Measurements from ENCODE around the gene CCDC28A.
"Not testable (repeated sequence)": the region's sequence is repeated elsewhere in the genome, so short reads cannot be mapped to it uniquely, and the experiment has no call there.

Gene CCDC28A

GRCh38 chr6:138773177-138774091 is at the start of gene CCDC28A:
TSS of gene CCDC28A (plus strand) at chr6:138773769. CDS start at chr6:138776121, 2,352 bp downstream.
- DNase-seq (ENCODE audit: low spot score), result peak; percentile 68

GRCh38 chr6:138724015-138724414 is 49.6 kb upstream of the CCDC28A start:
- DNase-seq (ENCODE audit: low spot score), result peak; percentile 51

- DNase-seq (ENCODE audit: low spot score), result peak; percentile 19
Observed at GRCh38 chr6:138726066-138726756, 47.4 kb upstream of the CCDC28A start.

- no peak for DNase-seq (ENCODE audit: low spot score)
Observed at GRCh38 chr6:138726757-138727097, 46.8 kb upstream of the CCDC28A start.

- DNase-seq (ENCODE audit: low spot score), result no peak
Observed at GRCh38 chr6:138727182-138727581, 46.4 kb upstream of the CCDC28A start.

- no peak for DNase-seq (ENCODE audit: low spot score)
Observed at GRCh38 chr6:138728662-138729061, 44.9 kb upstream of the CCDC28A start.

- DNase-seq (ENCODE audit: low spot score), result not testable (repeated sequence)
Observed at GRCh38 chr6:138730037-138730436, 43.5 kb upstream of the CCDC28A start.

- DNase-seq (ENCODE audit: low spot score), result no peak
Observed at GRCh38 chr6:138734585-138734984, 39.0 kb upstream of the CCDC28A start.

- no peak for DNase-seq (ENCODE audit: low spot score)
Observed at GRCh38 chr6:138736640-138737039, 36.9 kb upstream of the CCDC28A start.

- DNase-seq (ENCODE audit: low spot score), result no peak
Observed at GRCh38 chr6:138752017-138752416, 21.6 kb upstream of the CCDC28A start.

- DNase-seq (ENCODE audit: low spot score), result no peak
Observed at GRCh38 chr6:138757136-138757535, 16.4 kb upstream of the CCDC28A start.

GRCh38 chr6:138765896-138766655 is 7.5 kb upstream of the CCDC28A start:
- no peak for DNase-seq (ENCODE audit: low spot score)

- no peak for DNase-seq (ENCODE audit: low spot score)
Observed at GRCh38 chr6:138769102-138769676, 4.4 kb upstream of the CCDC28A start.

- no peak for DNase-seq (ENCODE audit: low spot score)
Observed at GRCh38 chr6:138772596-138773176, 883 bp upstream of the CCDC28A start.

GRCh38 chr6:138774370-138774769 is 801 bp downstream of the CCDC28A start:
- no peak for DNase-seq (ENCODE audit: low spot score)

- DNase-seq (ENCODE audit: low spot score), result no peak
Observed at GRCh38 chr6:138776659-138777058, 3.1 kb downstream of the CCDC28A start.

GRCh38 chr6:138778331-138778730 is 4.8 kb downstream of the CCDC28A start:
- no peak for DNase-seq (ENCODE audit: low spot score)

- no peak for DNase-seq (ENCODE audit: low spot score)
Observed at GRCh38 chr6:138782243-138782642, 8.7 kb downstream of the CCDC28A start.

- no peak for DNase-seq (ENCODE audit: low spot score)
Observed at GRCh38 chr6:138785079-138785478, 11.5 kb downstream of the CCDC28A start.

GRCh38 chr6:138785980-138786379 is 12.4 kb downstream of the CCDC28A start:
- no peak for DNase-seq (ENCODE audit: low spot score)

- DNase-seq (ENCODE audit: low spot score), result no peak
Observed at GRCh38 chr6:138787138-138787537, 13.6 kb downstream of the CCDC28A start.

All from HuH-7.5 (cell line).